Breast epithelium (tissue), 3 donors: ENCODE results near the gene PM20D1.

Source experiments
- CTCF ChIP-seq, 3 donors: fragments of 450-650 bp; IDR thresholded peaks; one replicate each; pipeline ENCODE4 v1.5.1; 2016 to 2017; ENCODE audit warnings: antibody characterized with exemption in 3 of 3, mild to moderate bottlenecking in 3 of 3, moderate library complexity in 3 of 3
- POLR2AphosphoS5 ChIP-seq, 3 donors: sonication (generic); formaldehyde crosslinking; IDR thresholded peaks; one replicate each; pipeline ENCODE4 v1.6.1; 2017; ENCODE audit warnings: antibody characterized with exemption in 3 of 3

- TF ChIP-seq CTCF (IDR thresholded peaks at IDR 0.05) (no peak), POLR2AphosphoS5 (IDR thresholded peaks at IDR 0.05) (no peak)
Measured at GRCh38 chr1:205802060-205802459, 47.9 kb downstream of the PM20D1 start.
